Testis (tissue), 2 donors: ENCODE data around the gene CLCN6.

Experiments
- CTCF ChIP-seq, 3 experiments: fragments of 450-650 bp in 2 of 3; fragments of 200-600 bp in 1 of 3; sonication (generic) in 1 of 3; IDR thresholded peaks; one replicate each; pipeline ENCODE4 v1.5.1; 2016 to 2019; ENCODE audit warnings: antibody characterized with exemption in 3 of 3, mild to moderate bottlenecking in 2 of 3, moderate library complexity in 1 of 3
- POLR2A ChIP-seq: fragments of 450-650 bp; IDR thresholded peaks from one replicate; pipeline ENCODE4 v1.6.1; 2017; ENCODE audit warnings: antibody characterized with exemption, mild to moderate bottlenecking, moderate library complexity

GRCh38 chr1:11802616-11802972 is 3.4 kb upstream of the CLCN6 start:
- TF ChIP-seq CTCF (IDR thresholded peaks at IDR 0.05) (no peak), POLR2A (no peak)
